Testis (tissue), 2 donors: ENCODE data around the gene APH1B.

Source experiments
- POLR2A ChIP-seq: fragments of 450-650 bp; IDR thresholded peaks from one replicate; pipeline ENCODE4 v1.6.1; 2017; ENCODE audit warnings: antibody characterized with exemption, mild to moderate bottlenecking, moderate library complexity
- TF ChIP-seq, protein P1 (sequence below), 3 experiments: fragments of 450-650 bp in 2 of 3; fragments of 200-600 bp in 1 of 3; sonication (generic) in 1 of 3; IDR thresholded peaks; one replicate each; pipeline ENCODE4 v1.5.1; 2016 to 2019; ENCODE audit warnings: antibody characterized with exemption in 3 of 3, mild to moderate bottlenecking in 2 of 3, moderate library complexity in 1 of 3

DNA sequence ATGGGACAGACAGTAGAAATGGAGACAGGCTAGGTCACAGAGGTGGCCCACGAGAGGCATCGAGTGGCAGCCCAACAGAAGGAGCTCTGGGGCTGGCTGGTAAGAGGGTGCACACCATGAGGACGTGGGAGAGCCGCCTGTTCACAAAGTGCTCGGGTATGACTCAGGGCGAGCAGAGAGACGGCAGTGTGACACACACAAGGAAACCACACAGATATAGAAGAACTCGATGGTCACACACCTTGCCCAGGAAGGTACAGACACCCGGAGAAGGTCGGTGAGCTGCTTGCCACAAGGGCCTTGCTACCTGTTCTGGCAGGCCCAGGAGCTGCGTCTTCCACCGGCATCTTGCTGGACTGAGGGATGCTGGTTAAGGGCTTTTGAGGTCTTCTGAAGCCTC lies 54.1 kb downstream of the APH1B start:
- TF ChIP-seq, protein P1, sequence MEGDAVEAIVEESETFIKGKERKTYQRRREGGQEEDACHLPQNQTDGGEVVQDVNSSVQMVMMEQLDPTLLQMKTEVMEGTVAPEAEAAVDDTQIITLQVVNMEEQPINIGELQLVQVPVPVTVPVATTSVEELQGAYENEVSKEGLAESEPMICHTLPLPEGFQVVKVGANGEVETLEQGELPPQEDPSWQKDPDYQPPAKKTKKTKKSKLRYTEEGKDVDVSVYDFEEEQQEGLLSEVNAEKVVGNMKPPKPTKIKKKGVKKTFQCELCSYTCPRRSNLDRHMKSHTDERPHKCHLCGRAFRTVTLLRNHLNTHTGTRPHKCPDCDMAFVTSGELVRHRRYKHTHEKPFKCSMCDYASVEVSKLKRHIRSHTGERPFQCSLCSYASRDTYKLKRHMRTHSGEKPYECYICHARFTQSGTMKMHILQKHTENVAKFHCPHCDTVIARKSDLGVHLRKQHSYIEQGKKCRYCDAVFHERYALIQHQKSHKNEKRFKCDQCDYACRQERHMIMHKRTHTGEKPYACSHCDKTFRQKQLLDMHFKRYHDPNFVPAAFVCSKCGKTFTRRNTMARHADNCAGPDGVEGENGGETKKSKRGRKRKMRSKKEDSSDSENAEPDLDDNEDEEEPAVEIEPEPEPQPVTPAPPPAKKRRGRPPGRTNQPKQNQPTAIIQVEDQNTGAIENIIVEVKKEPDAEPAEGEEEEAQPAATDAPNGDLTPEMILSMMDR (IDR thresholded peaks at IDR 0.05), result no peak
- no peak for TF ChIP-seq POLR2A
